Stimulated activated naive CD8-positive, alpha-beta T cell treated with anti-CD3 and anti-CD28 coated beads, Interleukin-15, Interleukin-2, amounts not matched to agents 100 ng/mL and 50 ng/mL, for 24 hours (primary cell): Measurements from ENCODE around the gene DIO3.
"Not testable (repeated sequence)": the region's sequence is repeated elsewhere in the genome, so short reads cannot be mapped to it uniquely, and the experiment has no call there.

Source experiments
- H3K27ac Mint-ChIP-seq: one replicate; pipeline ENCODE4 v1.8.0; 2021; ENCODE audit warnings: mild to moderate bottlenecking, mixed read lengths
- H3K27me3 Mint-ChIP-seq: one replicate; pipeline ENCODE4 v1.8.0; 2021; ENCODE audit warnings: mixed read lengths
- H3K36me3 Mint-ChIP-seq: one replicate; pipeline ENCODE4 v1.8.0; 2021; ENCODE audit warnings: low read depth, mixed read lengths
- H3K4me1 Mint-ChIP-seq: one replicate; pipeline ENCODE4 v1.8.0; 2021; ENCODE audit warnings: low read depth, mixed read lengths
- H3K4me3 Mint-ChIP-seq: one replicate; pipeline ENCODE4 v1.8.0; 2021; ENCODE audit warnings: mild to moderate bottlenecking, mixed read lengths
- H3K9me3 Mint-ChIP-seq: one replicate; pipeline ENCODE4 v1.8.0; 2021; ENCODE audit warnings: mixed read lengths

Gene DIO3

DNA sequence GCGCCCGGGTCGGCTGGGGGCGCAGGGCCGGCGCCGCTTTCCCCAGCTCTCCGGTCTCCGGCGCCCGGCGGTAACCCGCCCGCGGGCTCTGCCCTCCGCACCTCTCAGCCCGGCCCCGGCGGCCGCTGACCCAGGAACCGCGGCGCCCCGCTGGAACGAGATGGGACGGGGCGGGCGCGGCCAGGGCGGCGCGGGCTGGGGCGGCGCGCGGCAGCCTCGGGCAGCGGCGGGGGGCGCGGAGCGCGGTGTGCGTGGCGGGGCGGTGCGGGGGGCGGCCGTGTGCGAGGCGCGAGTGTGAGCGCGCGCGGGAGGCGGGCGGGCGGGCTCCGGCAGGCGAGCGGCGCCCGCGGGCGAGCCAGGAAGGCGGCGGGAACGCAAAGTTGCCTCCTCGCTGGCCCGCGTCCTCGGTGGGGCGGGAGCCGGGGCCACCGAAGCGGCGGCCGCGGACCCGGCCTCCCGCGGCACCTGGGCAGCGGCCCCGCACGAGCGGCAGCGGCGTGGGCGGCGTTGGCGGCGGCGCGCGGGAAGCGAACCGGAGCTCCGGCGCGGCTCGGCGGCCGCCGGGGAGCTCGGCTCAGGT is 671 bp upstream of the DIO3 start:
- no peak overlapping the region for H3K4me3 Mint-ChIP-seq
- H3K36me3 Mint-ChIP-seq = peaks cover 4% of the 10 kb centered on the region
- H3K27ac Mint-ChIP-seq = no peak overlapping the region
- H3K4me1 Mint-ChIP-seq = peaks cover 8% of the 10 kb centered on the region
- H3K27me3 Mint-ChIP-seq = peaks cover 57% of the 10 kb centered on the region
- no peaks in the 10 kb centered on the region for H3K9me3 Mint-ChIP-seq

DNA sequence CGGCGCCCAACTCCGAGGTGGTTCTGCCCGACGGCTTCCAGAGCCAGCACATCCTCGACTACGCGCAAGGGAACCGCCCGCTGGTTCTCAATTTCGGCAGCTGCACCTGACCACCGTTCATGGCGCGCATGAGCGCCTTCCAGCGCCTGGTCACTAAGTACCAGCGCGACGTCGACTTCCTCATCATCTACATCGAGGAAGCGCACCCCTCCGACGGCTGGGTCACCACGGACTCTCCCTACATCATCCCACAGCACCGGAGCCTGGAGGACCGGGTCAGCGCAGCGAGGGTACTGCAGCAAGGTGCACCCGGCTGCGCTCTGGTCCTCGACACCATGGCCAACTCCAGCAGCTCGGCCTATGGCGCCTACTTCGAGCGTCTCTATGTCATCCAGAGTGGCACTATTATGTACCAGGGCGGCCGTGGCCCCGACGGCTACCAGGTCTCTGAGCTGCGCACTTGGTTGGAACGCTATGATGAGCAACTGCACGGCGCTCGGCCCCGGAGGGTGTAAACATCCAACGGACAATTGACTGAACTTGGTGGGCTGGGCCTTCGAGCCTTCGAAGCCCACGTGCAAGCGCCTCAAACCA is 699 bp downstream of the DIO3 start:
- Mint-ChIP-seq H3K4me3 (no peak overlapping the region), H3K4me1 (peaks cover 8% of the 10 kb centered on the region), H3K27me3 (peaks cover 61% of the 10 kb centered on the region), H3K9me3 (no peaks in the 10 kb centered on the region), H3K27ac (no peak overlapping the region), H3K36me3 (peaks cover 4% of the 10 kb centered on the region)

DNA sequence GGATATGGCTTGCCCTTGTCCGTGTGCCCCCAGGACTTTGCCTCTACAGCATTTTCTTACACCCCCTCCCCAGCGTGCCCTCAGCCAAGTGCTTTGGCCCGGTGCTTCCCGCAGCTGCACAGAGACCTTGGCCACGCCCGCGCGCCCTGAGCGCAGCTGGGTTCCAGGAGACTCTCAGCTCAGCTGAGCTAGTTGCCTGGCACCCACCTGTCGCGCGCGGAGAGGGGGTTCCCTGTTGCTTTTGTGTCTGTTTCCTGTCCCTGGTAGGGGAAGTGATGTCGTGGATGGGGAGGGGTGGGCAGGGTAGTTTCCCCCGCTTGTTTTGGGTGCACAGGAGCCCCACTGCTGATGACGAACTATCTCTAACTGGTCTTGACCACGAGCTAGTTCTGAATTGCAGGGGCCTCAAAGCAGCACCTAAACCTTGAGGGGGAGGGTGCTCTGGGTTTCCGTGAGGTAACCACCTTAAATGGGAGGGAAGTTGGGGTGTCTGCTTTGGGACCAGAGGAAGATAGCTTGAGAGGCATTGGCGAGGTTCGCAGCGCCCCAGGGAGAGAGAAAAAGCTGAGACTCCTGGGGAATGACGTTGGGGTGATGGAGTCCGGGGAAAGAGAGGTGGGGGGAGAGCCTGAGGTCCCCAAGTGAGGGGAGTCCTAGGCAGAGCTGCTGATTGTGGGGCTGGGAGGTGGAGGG is 1.5 kb downstream of the DIO3 start:
- H3K27ac Mint-ChIP-seq = no peak overlapping the region
- H3K9me3 Mint-ChIP-seq = no peaks in the 10 kb centered on the region
- H3K4me3 Mint-ChIP-seq = no peak overlapping the region
- H3K4me1 Mint-ChIP-seq = peaks cover 8% of the 10 kb centered on the region
- H3K36me3 Mint-ChIP-seq = peaks cover 4% of the 10 kb centered on the region
- H3K27me3 Mint-ChIP-seq = peaks cover 70% of the 10 kb centered on the region

DNA sequence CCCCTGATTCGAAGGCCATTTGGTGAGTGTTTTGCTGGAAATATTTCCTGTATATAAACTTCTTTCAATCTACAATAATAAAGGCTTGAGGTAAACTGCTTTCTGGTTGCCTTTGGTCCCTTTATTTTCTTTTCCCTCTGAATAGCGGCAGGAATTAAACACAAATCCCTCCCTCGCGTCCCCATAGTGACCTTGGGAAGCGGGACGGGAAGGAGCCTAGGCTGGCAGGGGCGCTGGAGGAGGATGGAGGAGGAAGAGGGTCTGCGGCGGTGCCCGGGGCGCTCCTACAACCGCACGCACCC is 2.0 kb downstream of the DIO3 start:
- H3K27me3 Mint-ChIP-seq = peaks cover 75% of the 10 kb centered on the region
- H3K4me3 Mint-ChIP-seq = no peak overlapping the region
- H3K9me3 Mint-ChIP-seq = no peaks in the 10 kb centered on the region
- H3K4me1 Mint-ChIP-seq = peaks cover 8% of the 10 kb centered on the region
- peaks cover 4% of the 10 kb centered on the region for H3K36me3 Mint-ChIP-seq
- H3K27ac Mint-ChIP-seq = no peak overlapping the region

DNA sequence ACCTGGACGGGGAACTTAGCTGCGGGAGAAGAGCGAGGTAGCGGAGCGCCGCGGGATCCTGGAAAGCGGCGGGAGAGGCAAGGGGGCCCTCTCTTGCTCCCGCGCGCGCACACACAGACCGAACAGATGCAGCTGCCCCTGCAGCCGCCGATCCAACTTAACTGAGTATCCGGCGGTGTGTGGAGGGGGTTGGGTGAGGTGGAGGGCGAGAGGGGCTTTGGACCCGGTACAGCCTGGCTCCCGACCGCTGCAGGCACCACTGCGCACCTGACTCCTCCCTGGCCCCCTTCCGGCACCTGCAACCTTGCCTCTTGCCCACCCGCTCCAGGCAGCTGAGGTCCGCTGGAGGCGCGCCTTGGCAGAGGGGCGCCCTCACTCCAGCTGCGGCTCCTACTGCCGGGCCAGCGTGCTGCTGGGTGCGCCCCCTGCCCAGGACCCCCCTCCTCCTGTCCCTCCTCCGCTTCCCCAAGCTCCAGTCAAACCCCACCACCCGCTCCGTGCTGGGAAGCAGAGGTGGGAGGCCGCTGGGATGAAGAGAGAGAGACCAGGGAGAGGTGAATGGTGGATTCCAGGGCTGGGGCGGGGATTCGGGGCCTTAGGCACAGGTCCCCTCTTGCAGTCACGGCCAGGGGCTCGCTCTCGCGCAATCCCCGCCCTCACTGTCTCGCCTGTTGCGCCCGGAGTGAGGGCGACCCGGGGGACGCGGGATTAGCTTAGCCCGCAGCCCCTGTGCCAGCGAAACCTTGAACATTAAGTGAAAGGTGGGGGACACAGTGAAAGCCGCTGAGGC is 2.6 kb downstream of the DIO3 start:
- Mint-ChIP-seq H3K4me1 (peaks cover 8% of the 10 kb centered on the region), H3K27ac (no peak overlapping the region), H3K36me3 (peaks cover 4% of the 10 kb centered on the region), H3K9me3 (no peaks in the 10 kb centered on the region), H3K4me3 (no peak overlapping the region), H3K27me3 (peaks cover 72% of the 10 kb centered on the region)

DNA sequence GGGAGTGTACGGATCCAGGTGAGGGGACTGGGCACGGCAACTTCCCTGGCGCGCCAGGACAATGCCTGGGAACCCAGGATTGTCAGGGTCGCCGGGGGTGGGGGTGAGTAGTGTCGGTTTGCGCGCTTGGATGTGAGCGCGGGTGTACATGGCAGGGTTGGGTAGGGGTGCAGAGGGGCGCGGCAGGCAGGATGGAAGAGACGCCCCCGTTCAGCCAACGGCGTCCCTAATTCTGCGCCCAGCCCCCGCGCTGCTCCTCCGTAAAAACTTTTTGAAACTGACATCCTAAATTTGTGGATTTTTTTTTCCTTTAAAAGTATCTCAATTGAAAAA is 3.1 kb downstream of the DIO3 start:
- Mint-ChIP-seq H3K9me3 (no peaks in the 10 kb centered on the region), H3K4me1 (peaks cover 8% of the 10 kb centered on the region), H3K4me3 (no peak overlapping the region), H3K27me3 (peaks cover 70% of the 10 kb centered on the region), H3K27ac (no peak overlapping the region), H3K36me3 (peaks cover 4% of the 10 kb centered on the region)

DNA sequence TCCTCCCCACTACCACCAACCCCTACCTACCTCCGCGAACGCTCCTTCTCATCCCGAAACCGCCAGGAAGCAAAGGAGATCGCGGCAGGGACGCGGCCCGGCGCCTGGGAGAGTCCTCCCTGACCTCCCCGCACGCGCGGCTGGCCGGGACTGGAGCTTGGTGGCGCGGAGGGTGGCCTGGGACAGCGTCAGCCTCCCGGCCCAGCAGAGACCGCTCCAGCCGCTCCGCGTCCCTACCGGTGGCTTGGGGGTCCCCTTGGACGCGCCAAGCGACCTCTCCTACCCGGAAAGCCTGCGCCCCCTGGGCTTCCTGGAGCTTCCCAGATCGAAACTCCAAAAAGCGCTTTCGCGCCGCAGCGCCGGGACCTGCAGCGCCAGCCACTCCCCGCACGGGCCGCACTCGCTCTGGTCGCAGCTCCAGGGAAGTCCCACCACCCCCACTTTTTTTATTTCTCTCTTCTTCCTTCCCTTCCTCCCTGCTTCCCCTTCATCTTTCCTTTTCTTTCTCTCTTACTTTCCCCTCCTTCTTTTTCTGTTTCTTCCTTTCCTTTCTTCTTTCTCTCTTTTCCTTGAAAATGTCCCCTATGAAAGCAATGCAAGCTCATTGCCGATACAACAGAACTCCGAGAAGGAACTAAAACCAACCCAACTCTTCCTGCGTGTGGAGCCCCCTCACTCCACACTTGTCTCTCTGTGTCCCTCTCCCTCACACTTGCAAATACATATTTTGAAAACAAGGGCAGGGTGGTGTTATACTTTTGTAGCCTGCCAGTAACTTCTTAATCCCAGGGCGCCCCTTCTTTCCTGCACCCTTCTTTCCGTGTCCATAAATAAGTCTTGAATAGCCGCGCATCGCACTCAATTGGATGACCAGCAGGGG is 3.8 kb downstream of the DIO3 start:
- Mint-ChIP-seq H3K27ac (no peak overlapping the region), H3K9me3 (no peaks in the 10 kb centered on the region), H3K4me1 (peaks cover 8% of the 10 kb centered on the region), H3K36me3 (peaks cover 4% of the 10 kb centered on the region), H3K4me3 (no peak overlapping the region), H3K27me3 (peaks cover 70% of the 10 kb centered on the region)

DNA sequence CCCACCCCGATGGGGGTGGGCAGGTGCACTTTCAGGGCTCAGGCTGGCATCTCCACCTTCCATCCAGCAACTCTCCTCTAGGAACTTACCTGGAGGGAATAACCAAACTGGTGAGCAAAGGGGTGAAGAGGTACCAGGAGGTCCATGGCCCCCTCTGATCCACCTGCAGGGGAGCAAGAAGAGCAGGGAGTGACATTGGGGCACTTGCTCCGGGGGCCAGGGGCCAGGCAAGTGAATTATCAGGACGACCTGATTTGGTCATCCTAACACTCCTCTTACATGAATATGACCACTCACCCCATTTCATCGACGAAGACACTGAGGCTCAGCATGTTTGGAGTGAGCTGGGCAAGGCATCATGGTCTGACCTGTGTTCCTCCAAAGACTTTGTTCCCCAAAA is 6.0 kb downstream of the DIO3 start:
- Mint-ChIP-seq H3K36me3 (no peaks in the 10 kb centered on the region), H3K27me3 (peaks cover 68% of the 10 kb centered on the region), H3K27ac (no peak overlapping the region), H3K4me3 (no peak overlapping the region), H3K9me3 (no peaks in the 10 kb centered on the region), H3K4me1 (peaks cover 8% of the 10 kb centered on the region)

DNA sequence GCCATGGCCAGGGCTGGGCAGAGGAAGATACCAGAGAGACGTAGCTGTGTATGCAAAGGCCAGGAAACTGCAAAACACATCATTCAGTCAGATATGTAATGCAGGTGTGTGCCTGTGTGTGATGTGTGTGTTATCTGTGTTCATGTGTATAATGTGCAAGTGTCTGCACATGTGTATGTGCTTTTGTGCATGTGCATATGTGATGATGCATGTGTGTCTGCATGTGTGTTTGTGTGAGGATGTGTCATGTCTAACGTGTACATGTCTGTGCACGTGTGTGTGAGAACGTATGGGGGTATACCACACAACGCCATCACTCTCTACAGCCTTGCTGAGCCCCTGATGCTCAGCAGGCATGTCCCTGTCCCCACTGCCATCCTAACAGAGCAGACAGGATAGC is 9.7 kb downstream of the DIO3 start:
- no peak overlapping the region for H3K27ac Mint-ChIP-seq
- no peaks in the 10 kb centered on the region for H3K4me1 Mint-ChIP-seq
- no peak overlapping the region for H3K4me3 Mint-ChIP-seq
- H3K36me3 Mint-ChIP-seq = no peaks in the 10 kb centered on the region
- H3K27me3 Mint-ChIP-seq = peaks cover 36% of the 10 kb centered on the region
- H3K9me3 Mint-ChIP-seq = no peaks in the 10 kb centered on the region

DNA sequence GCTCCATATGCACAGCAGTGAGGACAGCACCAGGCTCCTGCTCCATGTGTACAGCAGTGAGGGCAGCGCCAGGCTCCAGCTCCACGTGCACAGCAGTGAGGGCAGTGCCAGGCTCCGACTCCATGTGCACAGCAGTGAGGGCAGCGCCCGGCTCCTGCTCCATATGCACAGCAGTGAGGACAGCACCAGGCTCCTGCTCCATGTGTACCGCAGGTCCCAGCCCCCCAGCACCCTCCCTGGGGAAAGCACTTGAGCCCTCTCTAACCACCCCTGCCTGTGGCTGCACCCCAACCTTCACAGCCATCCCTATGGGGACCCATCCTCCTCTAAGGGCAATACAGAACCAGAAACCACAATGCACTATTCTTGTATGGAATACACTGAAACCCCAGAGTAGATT is 11.2 kb downstream of the DIO3 start:
- not testable (repeated sequence) for H3K9me3 Mint-ChIP-seq, H3K27ac Mint-ChIP-seq, H3K4me1 Mint-ChIP-seq, H3K36me3 Mint-ChIP-seq, H3K4me3 Mint-ChIP-seq
- H3K27me3 Mint-ChIP-seq = peaks cover 20% of the 10 kb centered on the region

DNA sequence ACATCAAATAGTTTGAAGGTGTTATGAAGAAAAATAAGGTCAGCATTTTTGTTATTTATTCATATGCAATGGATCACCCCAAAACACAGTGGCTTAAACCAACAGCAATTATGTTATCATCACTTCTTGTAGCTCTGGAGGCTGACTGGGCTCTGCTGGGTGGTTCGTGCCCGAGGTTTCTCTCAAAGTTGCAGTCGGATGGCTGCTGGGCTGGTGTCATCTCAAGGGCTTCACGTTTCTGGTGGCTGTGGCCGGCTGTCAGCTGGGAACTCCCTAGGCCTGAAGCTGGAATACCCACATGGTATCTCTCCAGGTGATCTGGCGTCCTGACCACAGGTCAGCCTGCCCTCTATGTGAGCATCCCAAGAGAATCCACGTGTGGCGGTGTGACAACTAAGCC is 12.0 kb downstream of the DIO3 start:
- Mint-ChIP-seq H3K36me3 (no peaks in the 10 kb centered on the region), H3K9me3 (no peaks in the 10 kb centered on the region), H3K27ac (no peak overlapping the region), H3K4me3 (no peak overlapping the region), H3K4me1 (no peaks in the 10 kb centered on the region), H3K27me3 (peaks cover 13% of the 10 kb centered on the region)

DNA sequence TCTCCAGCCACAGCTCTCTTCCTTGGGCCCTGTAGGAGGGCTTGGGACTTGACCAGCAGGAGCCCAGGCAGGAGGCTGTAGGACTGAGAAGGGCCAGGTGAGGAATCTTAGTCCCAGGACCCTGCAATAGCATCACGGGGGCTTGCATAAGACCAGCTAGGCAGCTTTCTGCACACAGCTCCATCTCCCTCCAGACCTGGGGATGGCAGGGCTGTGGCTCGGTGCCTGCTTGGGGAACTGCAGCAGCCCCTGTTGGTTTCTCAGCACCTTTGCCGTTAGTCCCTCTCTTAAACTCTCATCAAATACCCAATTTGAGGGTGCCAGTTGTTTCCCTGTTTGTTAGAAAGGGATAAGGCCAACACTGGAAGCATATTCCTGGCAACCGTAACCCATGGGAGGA is 14.3 kb downstream of the DIO3 start:
- no peaks in the 10 kb centered on the region for H3K4me1 Mint-ChIP-seq
- no peak overlapping the region for H3K27ac Mint-ChIP-seq
- no peaks in the 10 kb centered on the region for H3K9me3 Mint-ChIP-seq
- H3K27me3 Mint-ChIP-seq = peaks cover 7% of the 10 kb centered on the region
- no peak overlapping the region for H3K4me3 Mint-ChIP-seq
- H3K36me3 Mint-ChIP-seq = no peaks in the 10 kb centered on the region

DNA sequence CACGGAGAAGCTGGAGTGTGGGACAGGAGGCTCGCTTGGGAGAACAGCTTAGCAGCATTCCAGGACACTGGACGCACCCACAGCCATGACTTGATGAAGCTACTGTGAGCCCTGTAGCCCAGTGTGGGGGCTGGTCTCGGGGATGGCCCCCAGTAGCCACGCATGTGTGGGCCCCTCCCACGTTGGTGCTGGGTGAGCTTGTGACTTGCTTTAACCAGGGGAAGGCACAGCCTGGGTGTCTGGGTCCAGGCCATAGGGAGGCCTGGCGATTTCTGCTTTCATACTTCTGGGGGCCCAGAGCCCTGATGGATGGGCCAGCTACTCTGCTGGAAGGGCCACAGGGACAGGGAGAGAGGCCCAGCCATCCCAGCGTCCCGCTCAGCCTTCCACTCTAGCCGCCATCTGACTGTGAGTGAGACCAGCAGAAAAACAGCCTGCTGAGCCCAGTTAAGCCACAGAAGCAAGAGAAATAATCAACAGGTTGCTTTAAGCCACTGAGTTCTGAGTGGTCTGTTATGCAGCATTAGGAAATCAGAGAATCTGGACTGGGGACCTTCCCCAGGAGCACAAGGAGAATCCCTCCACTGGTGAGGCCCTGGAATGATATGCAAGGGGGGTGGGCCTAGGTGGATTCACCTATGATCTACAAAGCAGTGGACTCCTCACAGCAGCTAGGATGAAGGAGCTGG is 16.1 kb downstream of the DIO3 start:
- Mint-ChIP-seq H3K4me3 (no peak overlapping the region), H3K27me3 (no peaks in the 10 kb centered on the region), H3K36me3 (no peaks in the 10 kb centered on the region), H3K4me1 (no peaks in the 10 kb centered on the region), H3K27ac (no peak overlapping the region), H3K9me3 (no peaks in the 10 kb centered on the region)

DNA sequence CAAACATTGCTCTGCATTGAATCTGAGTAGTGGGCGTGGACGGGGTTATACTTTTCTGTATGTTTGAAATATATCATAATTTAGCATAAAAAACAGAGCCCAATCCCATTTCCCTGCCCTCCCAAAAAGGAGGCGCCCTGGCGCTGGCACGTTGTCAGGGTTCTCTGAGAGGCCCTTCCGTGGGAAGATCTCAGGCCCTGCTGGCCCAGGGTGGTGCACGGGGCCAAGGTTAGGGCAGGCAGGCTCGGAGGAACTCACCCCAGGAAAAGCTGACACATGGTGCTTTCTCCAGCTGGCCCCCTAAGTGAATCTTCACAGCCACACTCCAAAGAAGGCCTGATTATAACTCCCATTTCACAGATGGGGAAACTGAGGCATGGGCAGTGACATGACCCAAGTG is 17.2 kb downstream of the DIO3 start:
- Mint-ChIP-seq H3K27ac (no peak overlapping the region), H3K9me3 (no peaks in the 10 kb centered on the region), H3K36me3 (no peaks in the 10 kb centered on the region), H3K4me1 (no peaks in the 10 kb centered on the region), H3K27me3 (no peaks in the 10 kb centered on the region), H3K4me3 (no peak overlapping the region)
